K562 (cell line): ENCODE measurements around the gene LYZL6.

Source experiments
- TCF7 ChIP-seq: sonication (generic); IDR thresholded peaks from 2 replicates; pipeline ENCODE4 v1.6.1; 2016; ENCODE audit warnings: antibody characterized with exemption, borderline replicate concordance
- ZNF124 ChIP-seq: sonication (generic); formaldehyde crosslinking; IDR thresholded peaks from 2 replicates; pipeline ENCODE4 v1.8.1; 2022; ENCODE audit warnings: missing genetic modification reagents

DNA sequence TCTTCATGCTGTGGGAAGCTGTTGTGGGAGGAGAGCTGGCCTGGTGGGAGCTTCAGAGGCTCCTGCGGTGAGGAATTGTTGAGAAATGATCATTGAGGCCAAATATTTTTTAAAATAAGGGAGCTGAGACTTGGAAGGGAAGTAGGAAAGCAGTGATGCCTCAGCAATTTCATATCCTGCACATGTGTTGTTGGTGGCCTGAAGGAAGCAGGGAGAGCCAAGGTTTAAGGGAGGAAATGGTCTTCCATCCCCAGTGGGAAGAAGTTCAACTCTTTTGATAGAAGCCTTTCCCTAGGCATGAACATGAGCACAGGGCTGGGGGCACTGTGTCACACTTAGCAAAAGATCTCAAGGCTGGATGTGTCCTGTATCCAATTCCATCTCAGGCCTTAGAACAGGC lies 43.1 kb upstream of the LYZL6 start, which contains the start of gene CCL14:
- no peak for TF ChIP-seq ZNF124
- no peak for TF ChIP-seq TCF7
